Fibroblast of lung (primary cell): ENCODE data around the gene COA7. TPM values are rescaled to one million over a fixed set of nuclear protein-coding genes. Genes with fewer than 3 reads are reported as not detected.

Experiments
- DNase-seq, 2 donors: peaks; one replicate each; pipeline versions ENCODE4 v3.0.0 to v3.0.0-alpha.2; 2010; ENCODE audit warnings: low read depth in 2 of 2
- H2AFZ ChIP-seq: 2 replicates; pipeline ENCODE4 v1.5.1; 2012; ENCODE audit warnings: low read length, control low read depth, inconsistent platforms
- H3K27ac ChIP-seq: 2 replicates; pipeline ENCODE4 v1.5.1; 2011; ENCODE audit warnings: low read length, control low read depth; ENCODE audit not compliant: insufficient read depth
- H3K27me3 ChIP-seq: 2 replicates; pipeline ENCODE4 v1.5.1; 2011; ENCODE audit warnings: mild to moderate bottlenecking, low read length; ENCODE audit not compliant: control insufficient read depth, insufficient read depth
- H3K36me3 ChIP-seq: 2 replicates; pipeline ENCODE4 v1.5.1; 2011; ENCODE audit warnings: low read length; ENCODE audit not compliant: control insufficient read depth, insufficient read depth
- H3K4me1 ChIP-seq: 2 replicates; pipeline ENCODE4 v1.5.1; 2011; ENCODE audit warnings: low read length; ENCODE audit not compliant: control insufficient read depth, insufficient read depth; ENCODE audit errors: extremely low read depth
- H3K4me2 ChIP-seq: 2 replicates; pipeline ENCODE4 v1.5.1; 2011; ENCODE audit warnings: low read length, control low read depth; ENCODE audit not compliant: insufficient read depth; ENCODE audit errors: extremely low read depth
- H3K4me3 ChIP-seq, 4 experiments: fragments of 200-600 bp in 1 of 4; sonication (generic) in 1 of 4; replicated peaks in 1 of 4; 2 replicates each; pipeline ENCODE4 v1.5.1; 2011 to 2016; ENCODE audit warnings: low read length in 4 of 4, low read depth in 3 of 4, mild to moderate bottlenecking in 3 of 4, control low read depth in 2 of 4, inconsistent platforms in 1 of 4, mixed read lengths in 1 of 4; ENCODE audit not compliant: insufficient read depth in 1 of 4; ENCODE audit errors: control extremely low read depth in 1 of 4
- H3K79me2 ChIP-seq: 2 replicates; pipeline ENCODE4 v1.5.1; 2012; ENCODE audit warnings: mild to moderate bottlenecking, low read length, inconsistent platforms; ENCODE audit not compliant: control insufficient read depth, insufficient read depth
- H3K9ac ChIP-seq: 2 replicates; pipeline ENCODE4 v1.5.1; 2011; ENCODE audit warnings: mild to moderate bottlenecking, low read length, control low read depth; ENCODE audit not compliant: insufficient read depth
- H3K9me3 ChIP-seq: 2 replicates; pipeline ENCODE4 v1.5.1; 2012; ENCODE audit warnings: low read depth, low read length; ENCODE audit not compliant: control insufficient read depth, insufficient read depth
- H4K20me1 ChIP-seq: 2 replicates; pipeline ENCODE4 v1.5.1; 2011; ENCODE audit warnings: low read length; ENCODE audit not compliant: control insufficient read depth, insufficient read depth; ENCODE audit errors: extremely low read depth
- EZH2 ChIP-seq: IDR thresholded peaks from 2 replicates; pipeline ENCODE4 v1.5.1; 2012; ENCODE audit warnings: low read length, control low read depth, mild to moderate bottlenecking; ENCODE audit errors: missing control alignments
- polyA minus RNA-seq: library from RNA; depleted of rRNA, polyadenylated mRNA; stranded (reverse); fragments of >200 nt; gene quantifications from 2 replicates; pipeline ENCODE4 v1.2.3, GENCODE V29; 2011; ENCODE audit warnings: low replicate concordance
- polyA plus RNA-seq, 2 donors: library from polyadenylated mRNA; depleted of rRNA in 1 of 2; stranded (reverse) in 1 of 2; unstranded in 1 of 2; fragments of >200 nt; gene quantifications; 2 replicates each; pipeline ENCODE4 v1.2.1, GENCODE V29; 2011 to 2012; ENCODE audit warnings: missing spikeins in 1 of 2
- total RNA-seq: library from RNA; depleted of rRNA; stranded (reverse); fragments of >200 nt; gene quantifications from 2 replicates; pipeline ENCODE4 v1.2.1, GENCODE V29; 2014
- TF ChIP-seq, protein P1 (sequence below), 2 donors: IDR thresholded peaks in 1 of 2; conservative IDR thresholded peaks in 1 of 2; 1 replicate in 1 of 2; 2 replicates in 1 of 2; pipeline ENCODE4 v1.5.1; 2011 to 2012; ENCODE audit warnings: low read length in 2 of 2, control low read depth in 1 of 2, inconsistent platforms in 1 of 2, low read depth in 1 of 2, mild to moderate bottlenecking in 1 of 2

The COA7 gene
- 14.5 and 15.2 TPM in 2 replicates for total RNA-seq
- 16.2 and 16.8 TPM in 2 replicates for polyA plus RNA-seq
- 19.0 and 20.2 TPM in 2 replicates for polyA plus RNA-seq (2012)
- polyA minus RNA-seq: 12.7 and 13.6 TPM in 2 replicates

- Histone ChIP-seq H2AFZ (peak within 1 kb of the TSS; percentile 95), H3K4me2 (peak within 1 kb of the TSS; percentile 87), H3K4me3 (peak within 1 kb of the TSS; percentile 66 to 88 (median 78)), H4K20me1 (no peaks in the 10 kb centered on the region), H3K79me2 (peaks cover 32% of the 10 kb centered on the region), H3K27ac (peak within 1 kb of the TSS; percentile 71), H3K4me1 (peaks cover 6% of the 10 kb centered on the region), H3K9ac (peak within 1 kb of the TSS; percentile 71), H3K9me3 (no peaks in the 10 kb centered on the region), H3K36me3 (no peaks in the 10 kb centered on the region), H3K27me3 (no peaks in the 10 kb centered on the region)
- peak; percentile 78 to 79 for DNase-seq
- no peak for TF ChIP-seq EZH2
- TF ChIP-seq, protein P1, sequence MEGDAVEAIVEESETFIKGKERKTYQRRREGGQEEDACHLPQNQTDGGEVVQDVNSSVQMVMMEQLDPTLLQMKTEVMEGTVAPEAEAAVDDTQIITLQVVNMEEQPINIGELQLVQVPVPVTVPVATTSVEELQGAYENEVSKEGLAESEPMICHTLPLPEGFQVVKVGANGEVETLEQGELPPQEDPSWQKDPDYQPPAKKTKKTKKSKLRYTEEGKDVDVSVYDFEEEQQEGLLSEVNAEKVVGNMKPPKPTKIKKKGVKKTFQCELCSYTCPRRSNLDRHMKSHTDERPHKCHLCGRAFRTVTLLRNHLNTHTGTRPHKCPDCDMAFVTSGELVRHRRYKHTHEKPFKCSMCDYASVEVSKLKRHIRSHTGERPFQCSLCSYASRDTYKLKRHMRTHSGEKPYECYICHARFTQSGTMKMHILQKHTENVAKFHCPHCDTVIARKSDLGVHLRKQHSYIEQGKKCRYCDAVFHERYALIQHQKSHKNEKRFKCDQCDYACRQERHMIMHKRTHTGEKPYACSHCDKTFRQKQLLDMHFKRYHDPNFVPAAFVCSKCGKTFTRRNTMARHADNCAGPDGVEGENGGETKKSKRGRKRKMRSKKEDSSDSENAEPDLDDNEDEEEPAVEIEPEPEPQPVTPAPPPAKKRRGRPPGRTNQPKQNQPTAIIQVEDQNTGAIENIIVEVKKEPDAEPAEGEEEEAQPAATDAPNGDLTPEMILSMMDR (conservative IDR thresholded peaks at IDR 0.05 in 1 of 2, IDR thresholded peaks at IDR 0.05 in 1 of 2; ENCODE audit: low read depth in 1 of 2, low read length in 2 of 2): no peak
Measured at GRCh38 chr1:52697795-52698674, at the start of gene COA7. Gene COA7 (minus strand): TSS chr1:52698347. CDS start chr1:52698326, 21 bp downstream.

- TF ChIP-seq, protein P1 (conservative IDR thresholded peaks at IDR 0.05 in 1 of 2, IDR thresholded peaks at IDR 0.05 in 1 of 2; ENCODE audit: low read depth in 1 of 2, low read length in 2 of 2): no peak
- TF ChIP-seq EZH2: no peak
- Histone ChIP-seq H3K4me1 (peaks cover 2% of the 10 kb centered on the region), H3K9ac (no peak overlapping the region), H3K27me3 (no peaks in the 10 kb centered on the region), H3K4me3 (no peak overlapping the region), H3K27ac (no peak overlapping the region), H3K4me2 (no peak overlapping the region), H3K79me2 (peaks cover 2% of the 10 kb centered on the region), H3K9me3 (no peaks in the 10 kb centered on the region), H3K36me3 (no peaks in the 10 kb centered on the region), H2AFZ (no peak overlapping the region), H4K20me1 (no peaks in the 10 kb centered on the region)
- no peak for DNase-seq
Measured at GRCh38 chr1:52747450-52747849, 49.3 kb upstream of the COA7 start.

- Histone ChIP-seq H3K9ac (no peak overlapping the region), H3K4me3 (no peak overlapping the region), H3K4me2 (no peak overlapping the region), H3K9me3 (no peaks in the 10 kb centered on the region), H3K79me2 (no peaks in the 10 kb centered on the region), H4K20me1 (no peaks in the 10 kb centered on the region), H3K27me3 (no peaks in the 10 kb centered on the region), H3K27ac (no peak overlapping the region), H3K36me3 (no peaks in the 10 kb centered on the region), H2AFZ (no peak overlapping the region), H3K4me1 (no peaks in the 10 kb centered on the region)
- TF ChIP-seq, protein P1 (conservative IDR thresholded peaks at IDR 0.05 in 1 of 2, IDR thresholded peaks at IDR 0.05 in 1 of 2; ENCODE audit: low read depth in 1 of 2, low read length in 2 of 2): no peak
- no peak for DNase-seq
Measured at GRCh38 chr1:52746189-52746588, 48.0 kb upstream of the COA7 start.
